KMS-11 (cell line): ENCODE measurements around the gene RNF4.
A peak's percentile ranks its signal among the peaks of the same experiment; 100 is the strongest.
"Not testable (repeated sequence)": the region's sequence is repeated elsewhere in the genome, so short reads cannot be mapped to it uniquely, and the experiment has no call there.

Experiments used
- H2AFZ ChIP-seq: fragments of 200-600 bp; sonication (generic); 2 replicates; pipeline ENCODE4 v1.6.1; 2016; ENCODE audit warnings: antibody characterized with exemption, mixed run types, low read depth
- H3K27ac ChIP-seq: fragments of 200-600 bp; sonication (generic); 2 replicates; pipeline ENCODE4 v1.6.1; 2016; ENCODE audit warnings: mild to moderate bottlenecking, mixed run types
- H3K27me3 ChIP-seq: fragments of 200-600 bp; sonication (generic); 2 replicates; pipeline ENCODE4 v1.6.1; 2017; ENCODE audit warnings: mild to moderate bottlenecking, low read depth, mixed run types, moderate library complexity; ENCODE audit not compliant: insufficient read depth
- H3K36me3 ChIP-seq: fragments of 200-600 bp; sonication (generic); 2 replicates; pipeline ENCODE4 v1.6.1; 2017; ENCODE audit warnings: mild to moderate bottlenecking, mixed run types; ENCODE audit not compliant: insufficient read depth
- H3K4me1 ChIP-seq: fragments of 200-600 bp; sonication (generic); 2 replicates; pipeline ENCODE4 v1.6.1; 2016; ENCODE audit warnings: mild to moderate bottlenecking, low read depth, mixed run types; ENCODE audit not compliant: poor library complexity, severe bottlenecking
- H3K4me2 ChIP-seq: fragments of 200-600 bp; sonication (generic); 2 replicates; pipeline ENCODE4 v1.7.0; 2016; ENCODE audit warnings: mild to moderate bottlenecking, mixed run types
- H3K4me3 ChIP-seq: fragments of 200-600 bp; sonication (generic); IDR thresholded peaks from 2 replicates; pipeline ENCODE4 v1.6.1; 2017; ENCODE audit warnings: low read depth, low read length, mixed read lengths; ENCODE audit not compliant: insufficient read depth
- H3K79me2 ChIP-seq: fragments of 200-600 bp; sonication (generic); 2 replicates; pipeline ENCODE4 v1.6.1; 2016; ENCODE audit warnings: low read depth, mixed run types; ENCODE audit not compliant: insufficient read depth
- H3K9ac ChIP-seq: fragments of 200-600 bp; sonication (generic); 2 replicates; pipeline ENCODE4 v1.6.1; 2016; ENCODE audit warnings: mild to moderate bottlenecking, mixed run types
- H4K20me1 ChIP-seq: fragments of 200-600 bp; sonication (generic); 2 replicates; pipeline ENCODE4 v1.6.1; 2016; ENCODE audit warnings: mild to moderate bottlenecking, mixed run types; ENCODE audit not compliant: insufficient read depth
- CTCF ChIP-seq: fragments of 200-600 bp; sonication (generic); conservative IDR thresholded peaks from 2 replicates; pipeline ENCODE4 v1.6.1; 2017; ENCODE audit warnings: low read depth, mild to moderate bottlenecking, antibody characterized with exemption, low read length, moderate library complexity, mixed read lengths

The RNF4 gene

GRCh38 chr4:2461246-2461960, 7.5 kb upstream of the RNF4 start:
- H3K36me3 ChIP-seq = no peaks in the 10 kb centered on the region
- no peak overlapping the region for H3K9ac ChIP-seq
- H3K4me1 ChIP-seq = no peaks in the 10 kb centered on the region
- TF ChIP-seq CTCF = no peak
- no peak overlapping the region for H3K4me2 ChIP-seq
- H2AFZ ChIP-seq = no peak overlapping the region
- no peak overlapping the region for H3K27ac ChIP-seq
- H3K27me3 ChIP-seq = no peaks in the 10 kb centered on the region
- H4K20me1 ChIP-seq = no peaks in the 10 kb centered on the region
- no peaks in the 10 kb centered on the region for H3K79me2 ChIP-seq
- no peak overlapping the region for H3K4me3 ChIP-seq

- Histone ChIP-seq H3K79me2 (peaks cover 3% of the 10 kb centered on the region; the same call in 1 of the 2 replicates), H3K4me3 (no peak overlapping the region), H3K4me1 (no peaks in the 10 kb centered on the region), H3K27me3 (no peaks in the 10 kb centered on the region), H2AFZ (peak overlapping the region; percentile 30), H3K4me2 (peak overlapping the region; percentile 48; the same call in 1 of the 2 replicates), H3K36me3 (no peaks in the 10 kb centered on the region), H3K9ac (no peak overlapping the region; the same call in 1 of the 2 replicates), H3K27ac (no peak overlapping the region), H4K20me1 (no peaks in the 10 kb centered on the region)
- TF ChIP-seq CTCF = no peak
Observed at GRCh38 chr4:2462218-2462991, 6.5 kb upstream of the RNF4 start.

- no peak overlapping the region for H3K27ac ChIP-seq
- H3K27me3 ChIP-seq = no peaks in the 10 kb centered on the region
- H3K79me2 ChIP-seq = peaks cover 7% of the 10 kb centered on the region
- no peak for TF ChIP-seq CTCF
- H3K9ac ChIP-seq = no peak overlapping the region
- H2AFZ ChIP-seq = no peak overlapping the region
- H3K36me3 ChIP-seq = no peaks in the 10 kb centered on the region
- H3K4me1 ChIP-seq = no peaks in the 10 kb centered on the region
- H3K4me2 ChIP-seq = no peak overlapping the region; the same call in 1 of the 2 replicates
- H4K20me1 ChIP-seq = no peaks in the 10 kb centered on the region
- H3K4me3 ChIP-seq = no peak overlapping the region
Observed at GRCh38 chr4:2462992-2463762, 5.7 kb upstream of the RNF4 start.

GRCh38 chr4:2465032-2465431, 3.9 kb upstream of the RNF4 start:
- no peak overlapping the region for H3K27ac ChIP-seq
- no peak overlapping the region for H3K4me3 ChIP-seq
- H3K4me2 ChIP-seq = no peak overlapping the region
- H3K79me2 ChIP-seq = peaks cover 18% of the 10 kb centered on the region
- H3K9ac ChIP-seq = no peak overlapping the region
- no peaks in the 10 kb centered on the region for H3K36me3 ChIP-seq
- no peak for TF ChIP-seq CTCF
- no peaks in the 10 kb centered on the region for H3K27me3 ChIP-seq
- H2AFZ ChIP-seq = no peak overlapping the region
- no peaks in the 10 kb centered on the region for H3K4me1 ChIP-seq
- H4K20me1 ChIP-seq = peaks cover 3% of the 10 kb centered on the region; the same call in 1 of the 2 replicates

- peaks cover 23% of the 10 kb centered on the region for H3K79me2 ChIP-seq
- H3K4me1 ChIP-seq, H2AFZ ChIP-seq, H3K36me3 ChIP-seq, H3K4me2 ChIP-seq, H3K4me3 ChIP-seq, H3K27ac ChIP-seq, H3K9ac ChIP-seq, H3K27me3 ChIP-seq, H4K20me1 ChIP-seq: not testable (repeated sequence)
Observed at GRCh38 chr4:2465544-2465943, 3.4 kb upstream of the RNF4 start.
